GM18517 (cell line): ENCODE measurements around the gene SLC38A7.
"Not testable (repeated sequence)": the region's sequence is repeated elsewhere in the genome, so short reads cannot be mapped to it uniquely, and the experiment has no call there.

Source experiments
- ATAC-seq: cut with Tn5 transposase; IDR thresholded peaks from one replicate; pipeline ENCODE4 v1.9.1; 2021; ENCODE audit warnings: mild to moderate bottlenecking, moderate library complexity; ENCODE audit not compliant: unreplicated experiment

Gene SLC38A7

DNA sequence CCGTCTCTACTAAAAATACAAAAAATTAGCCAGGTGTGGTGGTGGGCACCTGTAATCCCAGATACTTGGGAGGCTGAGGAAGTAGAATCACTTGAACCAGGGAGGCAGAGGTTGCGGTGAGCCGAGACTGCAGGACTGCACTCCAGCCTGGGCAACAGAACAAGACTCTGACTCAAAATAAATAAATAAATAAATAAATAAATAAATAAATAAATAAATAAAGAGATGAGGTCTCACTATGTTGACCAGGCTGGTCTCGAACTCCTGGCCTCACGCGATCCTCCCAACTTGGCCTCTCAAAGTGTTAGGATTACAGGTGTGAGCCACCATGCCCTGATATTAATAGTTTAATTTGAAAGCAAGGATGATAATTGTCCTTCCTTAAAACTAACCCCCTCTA, 47.5 kb downstream of the SLC38A7 start:
- not testable (repeated sequence) for ATAC-seq

DNA sequence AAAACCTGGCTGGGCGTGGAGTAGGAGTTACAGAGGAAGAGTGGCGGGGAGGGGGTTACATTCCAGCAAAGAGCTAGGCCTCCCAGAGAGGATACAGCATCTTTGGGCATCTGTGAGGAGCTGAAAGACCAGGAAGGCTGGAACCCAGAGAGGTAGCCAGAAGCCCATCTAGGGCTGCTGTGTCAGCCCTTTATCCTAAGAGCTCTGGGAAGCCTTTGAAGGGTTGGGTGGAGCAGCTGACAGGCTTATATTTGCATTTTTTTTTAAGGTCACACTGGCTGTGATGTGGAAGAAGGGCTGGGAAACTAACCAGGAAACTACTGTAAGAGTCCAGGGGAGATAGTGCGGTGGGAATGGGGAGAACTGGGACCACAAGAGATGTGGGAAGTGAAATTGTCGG, 48.1 kb downstream of the SLC38A7 start:
- ATAC-seq, result no peak

DNA sequence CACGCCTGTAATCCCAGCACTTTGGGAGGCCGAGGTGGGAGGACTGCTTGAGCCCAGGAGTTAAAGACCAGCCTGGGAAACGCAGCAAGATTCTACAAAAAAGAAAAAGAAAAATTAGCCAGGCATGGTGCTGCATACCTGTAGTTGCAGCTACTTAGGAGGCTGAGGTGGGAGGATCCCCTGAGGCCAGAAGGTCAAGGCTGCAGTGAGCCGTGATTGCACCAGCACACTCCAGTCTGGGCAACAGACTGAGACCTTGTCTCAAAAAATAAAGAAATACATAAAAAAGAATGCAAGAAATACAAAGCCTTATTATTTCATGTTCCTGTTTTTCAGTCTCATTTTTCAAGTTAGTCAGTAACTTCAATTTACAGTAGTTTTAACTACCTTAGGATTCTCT, 49.1 kb downstream of the SLC38A7 start:
- ATAC-seq, result no peak

DNA sequence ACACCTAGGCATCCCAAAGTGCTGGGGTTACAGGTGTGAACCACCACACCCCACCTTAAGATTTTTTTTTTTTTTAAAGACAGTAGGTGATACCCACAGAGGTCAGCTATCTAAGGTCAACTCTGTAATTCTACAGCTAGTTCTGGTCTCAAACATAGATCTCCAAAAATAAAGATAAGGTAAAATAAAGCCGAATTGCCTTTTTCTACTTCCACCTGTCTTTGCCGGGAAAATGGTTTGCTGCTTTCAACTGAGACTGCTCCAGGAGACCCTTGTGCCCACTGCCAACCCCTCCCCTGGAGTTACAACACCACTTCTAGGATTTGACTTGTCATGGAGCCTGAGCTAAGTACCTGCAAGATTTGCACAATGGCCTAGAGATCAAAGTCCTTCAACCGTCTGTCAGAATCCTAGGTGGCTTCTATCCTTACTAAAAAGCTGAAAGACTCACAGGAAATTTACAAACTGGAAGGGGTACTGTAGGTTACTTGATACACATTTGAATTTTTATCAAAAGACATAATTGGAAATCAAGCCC, 50.2 kb downstream of the SLC38A7 start:
- ATAC-seq, result no peak

DNA sequence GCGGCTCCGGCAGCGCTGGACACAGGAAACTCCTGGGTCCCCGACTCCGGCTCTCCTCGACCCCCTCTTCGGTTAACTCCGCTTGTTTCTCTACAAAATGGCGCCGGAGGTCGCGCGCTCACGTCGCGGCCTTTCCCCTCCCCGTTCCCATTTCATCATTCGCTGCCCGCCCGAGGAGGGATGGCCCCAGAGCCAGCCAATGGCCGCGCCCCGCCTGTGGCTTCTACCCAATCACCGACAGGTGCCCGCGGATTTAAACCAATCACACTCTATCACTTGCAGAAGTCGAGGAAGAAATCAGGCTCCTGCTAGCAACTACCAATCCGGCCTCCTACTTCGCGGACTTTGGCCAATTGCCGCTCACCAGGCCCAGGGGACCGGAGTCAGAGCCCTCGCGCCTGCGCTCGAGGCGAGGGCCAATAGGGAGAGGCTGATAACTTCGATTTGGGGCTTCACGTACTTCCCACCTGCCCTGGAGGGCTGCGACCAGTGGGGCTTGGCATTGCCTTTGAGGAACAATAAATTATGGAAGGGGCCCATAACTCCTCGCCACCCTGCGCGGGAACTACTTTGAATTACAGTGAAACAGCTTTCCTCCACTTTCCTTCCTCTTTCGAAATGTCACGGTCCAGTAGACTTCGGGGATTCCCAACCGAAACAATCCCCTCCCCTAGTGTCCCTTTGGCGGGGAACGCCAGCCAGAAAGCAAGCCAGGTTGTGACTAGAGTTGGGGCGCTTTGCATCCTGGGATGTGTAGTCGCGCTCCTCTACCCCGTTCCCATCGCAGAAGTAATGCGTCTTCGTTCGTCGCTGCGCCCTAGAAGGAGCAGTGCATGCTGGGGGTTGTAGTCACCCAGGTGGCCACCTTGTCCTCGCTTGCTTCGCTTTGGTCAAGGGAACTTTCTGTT, 54.6 kb downstream of the SLC38A7 start, which contains the start of gene CNOT1:
Gene CNOT1, minus strand, starts transcription at position 94 of the 908 bp plus-strand sequence. CDS start 30,489 bp downstream, outside the sequence.
- peak; percentile 96 for ATAC-seq

DNA sequence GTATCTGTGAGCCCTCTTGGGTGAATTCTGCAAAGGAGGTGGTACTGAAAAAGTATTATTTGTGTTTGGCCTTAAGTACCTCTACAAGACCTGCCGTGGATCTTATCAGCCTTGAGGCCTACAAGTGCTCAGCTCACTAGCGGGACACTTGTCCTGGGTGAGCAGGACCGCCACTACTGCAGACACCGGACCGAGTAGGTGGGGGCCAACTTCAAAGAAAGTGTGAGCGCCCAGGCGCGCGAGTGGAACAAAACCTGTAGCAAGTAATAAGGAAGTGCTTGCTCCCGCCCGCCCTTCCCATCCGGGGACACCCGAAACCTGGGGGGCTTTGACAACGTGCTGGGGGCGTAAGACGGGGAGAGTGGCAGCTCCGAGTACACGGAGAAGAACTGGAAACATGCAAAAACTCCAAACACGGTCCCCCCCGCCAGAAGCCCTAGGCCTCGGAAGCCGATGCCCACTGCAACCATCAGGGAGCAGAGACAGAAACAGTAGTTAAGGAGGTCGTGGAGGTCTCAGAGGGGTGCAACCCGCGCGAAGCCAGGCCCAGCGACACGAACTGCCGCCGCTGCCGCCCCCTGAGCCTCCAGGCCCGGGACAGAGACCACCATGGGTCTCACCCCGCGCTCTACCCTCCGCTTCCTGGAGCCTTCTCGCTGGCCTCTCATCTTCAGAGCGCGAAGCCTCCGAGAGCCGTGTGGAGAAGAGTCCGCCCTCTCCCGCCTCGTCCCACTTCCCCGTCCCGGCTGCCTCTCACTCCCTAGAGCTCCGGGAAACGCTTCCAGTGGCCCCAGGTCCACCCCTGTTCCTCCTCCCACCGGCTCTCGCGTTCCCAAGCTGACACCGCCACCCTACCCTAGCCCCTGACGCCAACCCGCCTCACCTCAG, 55.5 kb downstream of the SLC38A7 start:
- no peak for ATAC-seq

DNA sequence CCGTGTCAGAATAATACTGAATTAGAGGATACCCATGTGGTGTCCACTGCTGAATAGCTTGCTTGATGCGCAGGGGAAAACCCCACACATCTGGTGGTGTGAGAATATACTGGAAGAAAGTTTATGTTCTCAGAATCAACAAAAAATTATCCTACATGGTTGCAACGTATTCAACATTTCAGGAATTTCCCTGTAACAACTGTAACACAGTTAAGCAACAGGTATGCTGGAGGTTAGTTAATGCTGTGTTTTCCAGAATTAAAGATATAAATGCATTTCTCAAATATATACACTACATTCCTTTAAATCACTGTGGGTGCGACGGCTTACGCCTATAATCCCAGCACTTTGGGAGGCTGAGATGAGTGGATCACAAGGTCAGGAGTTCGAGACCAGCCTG, 60.4 kb downstream of the SLC38A7 start:
- no peak for ATAC-seq

DNA sequence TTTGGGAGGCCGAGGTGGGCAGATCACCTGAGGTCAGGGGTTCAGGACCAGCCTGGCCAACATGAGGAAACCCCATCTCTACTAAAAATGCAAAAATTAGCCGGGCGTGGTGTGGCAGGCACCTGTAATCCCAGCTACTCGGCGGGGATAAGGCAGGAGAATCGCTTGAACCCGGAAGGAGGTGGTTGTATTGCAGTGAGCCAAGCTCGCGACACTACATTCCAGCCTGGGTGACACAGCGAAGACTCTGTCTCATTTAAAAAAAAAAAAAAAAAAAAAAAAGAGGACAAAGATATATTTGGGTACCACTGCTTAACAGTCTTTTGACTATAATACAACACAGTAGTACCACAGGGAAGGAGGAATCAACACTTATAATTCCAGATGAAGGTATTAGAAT, 64.2 kb downstream of the SLC38A7 start:
- no peak for ATAC-seq

DNA sequence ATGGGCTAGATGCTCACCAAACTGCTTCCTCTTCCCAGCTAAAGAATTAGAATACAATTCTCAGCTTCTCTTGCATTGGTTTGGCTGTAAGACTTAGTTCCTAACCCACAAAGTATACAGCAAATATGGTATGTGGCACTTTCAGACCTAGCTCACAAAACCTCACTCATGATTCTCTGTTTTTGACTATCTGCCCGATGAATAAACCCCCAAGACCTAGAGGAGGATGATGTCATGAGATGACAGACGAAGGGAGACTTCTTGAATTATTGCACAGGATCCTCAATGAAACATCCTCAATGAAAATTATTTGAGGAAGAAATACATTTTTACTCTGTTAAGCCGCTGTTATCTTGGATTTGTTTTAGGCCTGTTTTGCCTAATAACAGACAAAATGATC, 69.3 kb downstream of the SLC38A7 start:
- no peak for ATAC-seq
